Effector memory CD8-positive, alpha-beta T cell (primary cell): ENCODE measurements around the gene DGKG.

Source experiments
- ATAC-seq: fragments of 150-1000 bp; cut with Tn5 transposase; replicated peaks from 2 replicates; pipeline ENCODE4 v1.10.0; 2021; ENCODE audit warnings: mild to moderate bottlenecking, moderate library complexity
- DNase-seq, 3 experiments: peaks; one replicate each; pipeline ENCODE4 v3.0.0; 2021
- H3K27ac Mint-ChIP-seq, 2 donors: one replicate each; pipeline ENCODE4 v1.8.0; 2022; ENCODE audit warnings: mild to moderate bottlenecking in 2 of 2, mixed read lengths in 2 of 2, moderate library complexity in 2 of 2
- H3K27me3 Mint-ChIP-seq, 2 donors: one replicate each; pipeline ENCODE4 v1.8.0; 2022; ENCODE audit warnings: mixed read lengths in 2 of 2
- H3K36me3 Mint-ChIP-seq: one replicate; pipeline ENCODE4 v1.8.0; 2022; ENCODE audit warnings: mild to moderate bottlenecking, moderate library complexity, mixed read lengths; ENCODE audit not compliant: insufficient read depth
- H3K4me1 Mint-ChIP-seq, 2 donors: one replicate each; pipeline ENCODE4 v1.8.0; 2022; ENCODE audit warnings: low read depth in 2 of 2, mixed read lengths in 2 of 2
- H3K4me3 Mint-ChIP-seq, 2 donors: one replicate each; pipeline ENCODE4 v1.8.0; 2022; ENCODE audit warnings: mild to moderate bottlenecking in 2 of 2, mixed read lengths in 2 of 2, moderate library complexity in 2 of 2
- H3K9me3 Mint-ChIP-seq, 2 donors: one replicate each; pipeline ENCODE4 v1.8.0; 2022; ENCODE audit warnings: mixed read lengths in 2 of 2

Gene DGKG

DNA sequence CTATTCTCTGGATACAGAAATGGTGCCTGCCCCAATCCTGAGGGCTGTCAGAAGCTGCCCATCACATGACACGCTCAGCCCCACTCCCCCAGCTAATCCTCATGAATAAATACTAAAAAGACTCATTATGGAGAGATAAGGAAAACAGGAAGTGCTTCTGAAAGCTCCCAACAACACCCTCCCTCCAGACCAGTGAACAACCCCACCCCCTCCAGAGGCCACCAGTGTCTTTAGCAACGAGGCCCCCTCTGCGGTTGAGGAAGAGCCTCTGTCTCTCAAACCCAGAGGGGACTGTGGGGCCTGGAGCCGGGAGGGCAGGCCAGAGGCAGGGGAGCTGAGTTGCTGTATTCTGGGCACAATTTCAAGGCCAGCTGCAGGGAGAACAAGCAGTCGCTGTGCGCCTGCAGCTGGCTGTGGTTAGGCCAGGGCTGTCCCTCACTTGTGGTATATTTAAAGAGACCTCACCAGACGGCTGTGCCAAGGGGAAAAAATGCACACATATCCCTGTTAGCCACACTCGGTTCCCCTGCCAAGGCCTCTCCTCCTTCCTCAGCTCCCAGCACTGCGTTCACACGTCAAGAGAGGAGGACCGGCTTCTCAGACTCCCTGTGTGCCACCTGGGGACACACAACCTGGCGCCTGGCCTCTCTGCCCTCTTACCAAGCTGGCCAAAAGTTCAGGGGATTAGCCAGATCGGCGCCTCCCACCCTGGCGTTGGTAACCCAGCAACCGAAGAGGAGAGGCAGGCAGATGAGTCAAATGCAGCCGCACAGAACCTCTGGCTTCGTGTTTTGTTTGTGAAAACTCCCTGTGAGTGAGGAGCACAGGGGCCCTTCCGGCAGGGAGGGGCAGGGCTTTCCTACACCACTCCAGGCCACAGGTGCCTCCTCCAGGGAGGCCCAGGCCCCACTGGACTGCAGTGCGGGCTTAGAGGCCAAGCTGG lies 152.0 kb downstream of the DGKG start:
- ATAC-seq = no peak
- no peak overlapping the region for H3K4me3 Mint-ChIP-seq

DNA sequence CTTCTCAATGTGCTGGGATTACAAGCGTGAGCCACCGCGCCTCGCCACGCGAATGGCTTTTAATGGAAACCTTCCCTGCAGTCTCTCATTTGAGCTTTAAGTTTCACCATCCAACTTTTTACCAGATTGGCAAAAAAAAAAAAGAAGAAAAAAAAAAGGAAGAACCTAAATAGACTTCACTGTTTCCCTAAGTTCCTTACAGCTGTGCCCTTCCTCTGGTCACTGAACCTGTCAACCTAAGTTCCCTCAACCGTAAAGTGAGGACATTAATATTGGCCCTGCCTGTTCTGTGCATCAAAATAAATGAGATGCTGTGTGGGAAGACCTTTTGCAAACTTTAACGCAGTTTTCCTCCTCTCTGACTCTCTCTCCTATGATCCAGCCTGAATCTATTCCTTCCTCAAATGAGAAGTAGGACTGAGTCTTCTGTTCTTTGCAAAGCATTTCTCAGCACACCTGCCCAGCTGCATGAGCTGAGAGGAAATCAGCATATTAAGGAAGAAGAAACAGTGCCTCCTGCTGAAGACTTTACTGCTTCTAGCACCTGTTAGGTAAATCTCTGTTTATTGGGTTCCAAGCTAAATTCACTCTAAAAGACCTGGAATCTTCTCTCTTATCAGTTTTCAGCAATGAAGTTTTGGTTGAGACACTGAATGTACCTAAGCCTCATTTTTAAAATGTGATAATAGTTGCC lies 153.6 kb downstream of the DGKG start:
- H3K27ac Mint-ChIP-seq = no peak overlapping the region
- peaks cover 4 to 24% of the 10 kb centered on the region in 2 donors for H3K27me3 Mint-ChIP-seq
- no peaks in the 10 kb centered on the region for H3K36me3 Mint-ChIP-seq
- no peaks in the 10 kb centered on the region for H3K9me3 Mint-ChIP-seq
- H3K4me1 Mint-ChIP-seq = no peaks in the 10 kb centered on the region
- no peak for ATAC-seq
- no peak overlapping the region for H3K4me3 Mint-ChIP-seq
- DNase-seq = no peak

More for the DNA sequence above, 152.0 kb downstream of the DGKG start:
- Mint-ChIP-seq H3K9me3 (no peaks in the 10 kb centered on the region), H3K36me3 (no peaks in the 10 kb centered on the region), H3K27me3 (peaks cover 0 to 18% of the 10 kb centered on the region in 2 donors), H3K27ac (peak overlapping the region in 1 of 2 donors; percentile 33), H3K4me1 (no peaks in the 10 kb centered on the region)
- no peak for DNase-seq

DNA sequence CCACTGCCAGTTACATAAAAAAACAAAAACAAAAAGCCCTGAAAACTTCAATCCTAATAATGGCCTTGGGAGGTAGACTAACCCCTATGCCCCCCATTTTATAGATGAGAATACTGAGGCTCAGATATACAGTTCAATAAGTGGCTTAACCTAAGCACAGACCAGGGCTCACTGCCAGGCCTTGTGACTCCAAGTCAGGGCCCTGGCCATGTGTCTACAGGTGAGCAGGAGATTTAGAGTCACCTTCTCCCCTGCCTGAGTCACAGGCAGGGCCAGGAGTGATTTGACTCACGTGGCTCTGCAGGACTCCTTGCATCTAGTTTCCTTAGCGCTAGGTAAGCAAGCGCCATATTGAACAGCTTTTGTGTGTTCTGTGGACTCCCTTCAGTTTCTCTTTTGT lies 154.5 kb downstream of the DGKG start:
- H3K4me1 Mint-ChIP-seq = no peaks in the 10 kb centered on the region
- H3K4me3 Mint-ChIP-seq = no peak overlapping the region
- H3K36me3 Mint-ChIP-seq = no peaks in the 10 kb centered on the region
- no peaks in the 10 kb centered on the region for H3K9me3 Mint-ChIP-seq
- ATAC-seq (no peak), DNase-seq (no peak)
- no peak overlapping the region for H3K27ac Mint-ChIP-seq
- peaks cover 9 to 27% of the 10 kb centered on the region in 2 donors for H3K27me3 Mint-ChIP-seq

DNA sequence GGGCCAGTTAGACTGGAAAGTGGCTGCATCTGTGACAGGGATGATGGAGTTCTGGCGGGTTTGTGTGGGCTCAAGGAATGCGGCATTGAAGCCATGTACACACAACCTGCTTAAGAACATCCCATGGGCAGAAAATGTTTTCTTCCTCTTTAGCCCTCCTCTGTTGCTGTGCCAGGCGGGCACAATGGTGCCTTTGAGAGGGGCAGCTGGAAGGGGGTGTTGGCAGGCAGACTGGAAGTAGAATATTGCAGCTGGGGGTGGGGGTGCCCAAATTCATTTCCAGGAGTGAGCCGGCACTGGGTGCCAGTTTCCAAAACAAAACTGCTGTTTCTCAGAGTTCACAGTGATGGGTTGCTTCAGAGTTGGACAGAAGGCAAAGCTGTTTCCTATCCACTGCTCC lies 161.3 kb downstream of the DGKG start:
- Mint-ChIP-seq H3K27me3 (peaks cover 9% of the 10 kb centered on the region in 2 donors), H3K4me1 (no peaks in the 10 kb centered on the region), H3K9me3 (no peaks in the 10 kb centered on the region), H3K27ac (no peak overlapping the region), H3K4me3 (no peak overlapping the region), H3K36me3 (no peaks in the 10 kb centered on the region)
- ATAC-seq (no peak), DNase-seq (no peak)

DNA sequence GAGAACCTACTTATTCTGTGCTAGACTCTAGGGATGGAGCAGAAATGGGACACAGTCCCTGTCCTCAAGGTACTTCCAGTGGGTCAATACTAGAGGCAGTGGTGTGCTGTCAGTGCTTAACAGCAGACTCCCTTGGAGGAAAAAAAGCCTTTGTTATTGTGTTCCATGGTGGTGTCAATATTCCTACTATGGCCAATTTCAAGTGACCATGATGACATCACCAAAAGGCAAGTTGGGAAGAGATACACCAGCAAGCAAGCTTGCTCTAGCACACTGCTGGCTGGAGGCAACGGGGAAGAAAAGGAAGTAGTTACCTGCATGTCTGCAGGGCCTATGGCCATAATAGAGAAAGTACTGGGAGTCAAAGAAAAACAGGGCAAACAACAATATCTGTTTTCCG lies 163.6 kb downstream of the DGKG start:
- H3K36me3 Mint-ChIP-seq = no peaks in the 10 kb centered on the region
- H3K9me3 Mint-ChIP-seq = no peaks in the 10 kb centered on the region
- peaks cover 5 to 15% of the 10 kb centered on the region in 2 donors for H3K27me3 Mint-ChIP-seq
- no peaks in the 10 kb centered on the region for H3K4me1 Mint-ChIP-seq
- H3K27ac Mint-ChIP-seq = no peak overlapping the region
- no peak overlapping the region for H3K4me3 Mint-ChIP-seq
- DNase-seq (no peak), ATAC-seq (no peak)

DNA sequence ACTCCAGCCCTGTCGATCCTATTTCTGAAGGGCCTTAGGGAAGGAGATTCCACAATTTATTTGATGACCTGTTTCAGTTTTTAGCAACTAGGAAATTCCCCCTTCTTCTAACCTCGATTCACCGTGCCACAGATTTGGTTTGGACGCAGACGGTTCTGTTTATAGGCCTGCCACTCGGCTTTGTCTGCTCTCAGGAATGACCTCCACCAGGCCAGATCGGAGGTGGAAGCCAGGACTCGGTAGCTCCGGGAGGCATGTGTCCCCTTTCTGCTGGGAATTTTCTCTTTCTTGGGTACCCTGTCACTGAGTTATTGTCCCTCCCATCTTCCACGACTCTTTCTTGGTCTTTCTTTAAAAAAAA lies 167.6 kb downstream of the DGKG start:
- Mint-ChIP-seq H3K9me3 (no peaks in the 10 kb centered on the region), H3K4me1 (no peaks in the 10 kb centered on the region), H3K27me3 (peaks cover 17 to 47% of the 10 kb centered on the region in 2 donors), H3K36me3 (no peaks in the 10 kb centered on the region), H3K4me3 (peak overlapping the region in 1 of 2 donors; percentile 26), H3K27ac (no peak overlapping the region)
- ATAC-seq (no peak), DNase-seq (no peak)

DNA sequence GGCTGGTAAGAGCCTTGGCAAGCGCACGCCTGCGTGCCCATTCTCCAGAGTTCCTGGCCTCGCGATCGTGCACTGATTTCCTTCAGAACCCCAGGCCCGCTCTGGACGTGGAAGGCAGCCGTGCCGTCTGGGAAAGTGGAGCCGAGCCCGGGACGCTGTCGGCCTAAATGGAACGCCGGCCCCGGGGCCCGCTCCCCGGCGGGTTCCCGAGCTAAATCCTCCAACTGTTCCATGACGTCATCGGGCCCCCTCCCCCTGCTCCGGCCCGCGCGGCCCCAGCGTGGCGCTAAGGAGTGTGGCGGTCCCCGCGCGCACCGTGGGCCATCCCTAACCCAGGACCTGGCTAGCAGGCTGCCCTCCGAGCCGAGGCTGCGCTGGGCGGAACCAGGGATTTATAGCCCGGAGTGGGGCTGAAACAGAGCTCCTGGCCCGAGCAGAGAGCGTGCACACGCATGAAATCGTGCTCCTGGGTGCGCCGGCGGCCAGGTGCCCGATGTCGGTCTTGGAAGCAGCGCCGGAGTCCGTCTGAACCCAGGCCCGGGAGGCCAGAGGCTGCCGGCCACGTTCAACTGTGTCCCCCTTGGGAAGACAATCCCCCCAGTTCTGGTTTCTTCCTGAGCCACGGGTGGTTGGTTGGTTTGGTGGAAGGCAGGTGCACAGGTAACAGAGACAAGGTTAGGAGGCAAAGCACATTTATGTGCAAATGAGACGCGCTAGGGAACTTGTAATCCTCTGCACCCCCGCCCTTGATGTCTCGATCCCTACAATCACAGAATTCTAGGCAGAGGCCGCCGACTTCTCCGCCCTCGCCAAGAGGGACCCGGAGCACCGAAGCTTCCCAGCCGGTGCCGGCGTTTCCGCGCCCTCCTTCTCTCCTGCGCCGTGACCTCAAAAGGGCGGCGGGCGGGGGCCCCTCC lies 168.2 kb downstream of the DGKG start:
- no peak overlapping the region for H3K27ac Mint-ChIP-seq
- no peak for ATAC-seq
- H3K9me3 Mint-ChIP-seq = no peaks in the 10 kb centered on the region
- H3K36me3 Mint-ChIP-seq = no peaks in the 10 kb centered on the region
- peaks cover 17 to 47% of the 10 kb centered on the region in 2 donors for H3K27me3 Mint-ChIP-seq
- no peak for DNase-seq
- H3K4me1 Mint-ChIP-seq = no peaks in the 10 kb centered on the region
- H3K4me3 Mint-ChIP-seq = peak overlapping the region in 1 of 2 donors; percentile 26

DNA sequence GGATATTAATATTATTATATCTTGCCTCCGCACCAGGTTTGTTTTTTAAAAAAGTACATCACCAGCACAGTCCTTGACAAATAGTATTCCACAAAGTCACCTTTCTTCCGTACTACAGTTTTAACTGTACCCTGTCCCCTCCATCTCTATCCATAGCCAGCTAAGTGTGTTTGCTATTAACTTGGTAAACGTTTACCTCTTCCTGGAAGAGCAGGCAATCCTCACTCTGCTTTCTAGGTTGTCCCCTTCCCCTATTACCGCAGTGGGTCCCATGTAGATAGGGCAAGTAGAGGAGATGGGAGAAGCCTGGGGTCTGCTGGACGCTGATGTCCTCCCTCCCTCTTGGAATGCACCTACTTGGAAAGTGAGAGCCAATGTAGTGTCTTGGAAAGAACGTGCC lies 169.2 kb downstream of the DGKG start:
- ATAC-seq (no peak), DNase-seq (no peak)
- Mint-ChIP-seq H3K27ac (no peak overlapping the region), H3K36me3 (no peaks in the 10 kb centered on the region), H3K4me3 (no peak overlapping the region), H3K4me1 (no peaks in the 10 kb centered on the region), H3K9me3 (no peaks in the 10 kb centered on the region), H3K27me3 (peaks cover 17 to 47% of the 10 kb centered on the region in 2 donors)

DNA sequence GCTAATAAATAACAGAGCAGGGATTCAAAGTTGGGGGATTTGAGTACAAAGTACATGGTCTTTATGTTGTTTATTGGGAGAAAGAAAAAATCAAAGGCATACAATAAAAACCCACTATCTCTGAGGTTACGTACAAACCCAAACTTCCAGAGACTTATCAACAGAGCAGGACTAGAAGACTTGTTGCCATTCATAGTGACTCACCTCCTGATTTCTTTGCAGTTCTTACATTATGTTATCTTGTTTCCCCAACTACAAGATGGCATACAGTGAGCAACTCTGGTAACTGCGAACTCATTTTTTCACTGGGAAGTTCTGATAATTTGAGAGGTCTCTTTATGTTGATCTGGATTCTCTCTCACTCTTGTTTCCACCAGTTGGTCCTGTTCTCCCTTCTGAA lies 172.5 kb downstream of the DGKG start:
- peaks cover 10 to 12% of the 10 kb centered on the region in 2 donors for H3K4me1 Mint-ChIP-seq
- H3K9me3 Mint-ChIP-seq = no peaks in the 10 kb centered on the region
- no peak overlapping the region for H3K4me3 Mint-ChIP-seq
- no peak for ATAC-seq
- no peak overlapping the region for H3K27ac Mint-ChIP-seq
- peaks cover 17 to 45% of the 10 kb centered on the region in 2 donors for H3K27me3 Mint-ChIP-seq
- DNase-seq = no peak
- no peaks in the 10 kb centered on the region for H3K36me3 Mint-ChIP-seq

DNA sequence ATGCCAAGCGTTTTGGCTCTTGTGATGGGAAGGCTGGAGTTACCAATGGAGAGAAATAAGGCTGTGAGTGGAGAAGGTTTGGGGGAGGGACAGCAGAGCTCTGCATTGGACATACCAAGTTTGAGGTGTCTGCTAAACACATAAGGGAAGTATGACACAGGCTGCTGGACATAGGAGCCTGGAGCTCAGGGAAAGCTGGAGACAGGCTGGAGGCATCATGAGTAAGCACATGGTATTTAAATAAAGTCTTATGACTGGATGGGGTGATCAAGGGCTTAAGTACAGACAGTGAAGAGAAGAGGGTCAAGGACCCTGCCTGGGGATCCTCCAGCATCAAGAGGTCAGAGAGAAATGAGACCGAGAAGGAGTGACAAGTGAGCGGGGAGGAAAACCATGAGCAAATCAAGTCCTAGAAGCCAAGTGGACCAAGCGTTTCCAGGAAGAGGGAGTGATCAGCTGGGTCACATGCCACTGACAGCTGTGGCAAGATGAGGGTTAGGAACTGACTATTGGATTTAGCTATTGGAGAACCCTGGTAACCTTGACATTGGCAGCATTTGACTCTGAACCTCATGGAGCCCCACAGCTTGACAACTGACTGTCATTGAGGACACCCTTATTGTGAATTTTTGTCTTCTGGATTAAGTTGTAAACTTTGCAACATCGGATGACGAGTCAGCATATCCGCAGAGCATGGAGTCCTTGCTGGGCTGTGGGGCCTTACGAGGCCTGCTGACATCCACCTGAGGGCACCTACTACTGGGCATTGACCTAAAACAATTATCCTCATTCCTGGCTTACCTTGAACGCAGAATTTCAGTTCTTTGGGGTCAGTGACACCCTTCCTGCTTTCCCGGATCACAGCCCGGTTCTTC lies 174.4 kb downstream of the DGKG start:
- Mint-ChIP-seq H3K27me3 (peaks cover 12 to 27% of the 10 kb centered on the region in 2 donors), H3K4me1 (peaks cover 10 to 16% of the 10 kb centered on the region in 2 donors), H3K4me3 (no peak overlapping the region), H3K9me3 (no peaks in the 10 kb centered on the region), H3K27ac (no peak overlapping the region), H3K36me3 (no peaks in the 10 kb centered on the region)
- ATAC-seq (no peak), DNase-seq (no peak)

DNA sequence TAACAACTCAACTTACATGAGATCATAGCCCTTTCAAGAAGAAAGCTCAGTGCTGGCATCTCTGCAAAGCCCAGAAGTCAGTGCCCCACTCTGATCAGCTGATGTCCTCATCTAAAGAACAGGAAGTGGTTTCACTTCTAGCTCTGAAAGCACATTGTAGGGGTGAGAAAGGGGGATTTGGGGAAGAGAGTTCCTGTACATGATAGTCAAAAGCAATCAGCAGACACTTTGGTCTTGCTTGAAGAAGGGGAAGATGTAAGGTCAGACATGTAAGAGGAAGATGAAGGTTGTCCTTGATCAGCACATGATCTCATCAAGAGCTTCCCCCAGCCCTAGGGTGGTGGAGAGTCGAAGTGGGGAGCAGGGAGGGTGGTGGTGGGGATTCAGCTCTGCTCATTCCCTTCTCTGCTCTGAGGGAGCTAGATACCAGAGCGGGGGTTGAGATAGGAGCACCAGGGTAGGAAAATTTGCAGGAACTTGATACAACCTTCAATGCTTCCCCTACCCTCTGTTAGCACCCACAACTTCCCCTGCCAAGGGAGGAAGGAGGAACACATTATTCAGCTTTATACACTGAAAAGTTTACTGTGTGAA lies 176.7 kb downstream of the DGKG start:
- Mint-ChIP-seq H3K27ac (peak overlapping the region; percentile 4 to 41), H3K4me1 (peaks cover 10 to 28% of the 10 kb centered on the region in 2 donors), H3K27me3 (peaks cover 3 to 6% of the 10 kb centered on the region in 2 donors), H3K36me3 (no peaks in the 10 kb centered on the region), H3K9me3 (no peaks in the 10 kb centered on the region), H3K4me3 (peak overlapping the region; percentile 1 to 38)
- peak; percentile 2 to 28 (median 13) for DNase-seq
- ATAC-seq = peak; percentile 86

DNA sequence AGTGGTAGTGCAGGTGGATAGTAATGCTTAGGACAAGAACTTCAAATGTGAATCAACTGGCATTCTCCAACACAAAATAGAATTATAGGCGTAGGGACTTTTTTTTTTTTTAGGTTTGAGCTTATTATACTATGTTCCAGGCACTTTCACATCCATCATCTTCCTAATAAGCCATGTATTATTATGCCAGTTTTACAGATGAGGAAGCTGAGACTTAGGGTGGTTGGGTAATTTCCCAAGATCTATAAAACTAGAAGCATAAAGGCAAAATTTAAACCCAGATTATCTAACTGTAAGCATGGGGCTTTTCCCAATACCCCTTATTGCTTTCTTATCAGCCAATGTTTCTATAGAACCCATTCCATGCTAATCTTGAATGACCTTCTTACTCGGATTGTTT lies 178.0 kb downstream of the DGKG start:
- H3K27me3 Mint-ChIP-seq = no peaks in the 10 kb centered on the region
- no peak overlapping the region for H3K4me3 Mint-ChIP-seq
- H3K27ac Mint-ChIP-seq = no peak overlapping the region
- H3K36me3 Mint-ChIP-seq = no peaks in the 10 kb centered on the region
- H3K4me1 Mint-ChIP-seq = peaks cover 12 to 34% of the 10 kb centered on the region in 2 donors
- ATAC-seq (no peak), DNase-seq (no peak)
- H3K9me3 Mint-ChIP-seq = no peaks in the 10 kb centered on the region
